ENCODE measurements around the gene PHLDB2. TPM values are rescaled to one million over a fixed set of nuclear protein-coding genes. Genes with fewer than 3 reads are reported as not detected.

The PHLDB2 gene
- total and polyA plus RNA-seq, 2 of the 8 experiments (the other 6 are each of a cell fraction or from before 2014, with no cell fraction given): 5.8 to 22.6 TPM

- H3K14ac ChIP-seq (ENCODE audit: insufficient read length): no peak overlapping the region
- H3K79me1 ChIP-seq (ENCODE audit: low read depth, low read length): no peaks in the 10 kb centered on the region
- H3K9me3 ChIP-seq (ENCODE audit: insufficient read depth in 2 of 2, low read depth in 1 of 2, low read length in 1 of 2): no peaks in the 10 kb centered on the region
- no peak overlapping the region for H4K8ac ChIP-seq (ENCODE audit: extremely low read depth, insufficient read depth, low read length)
- whole genome bisulfite sequencing, 2 experiments (ENCODE audit: extremely low coverage in 1 of 2, insufficient coverage in 1 of 2, insufficient read length in 1 of 2, insufficient replicate concordance in 2 of 2, low coverage in 1 of 2, low lambda C conversion rate in 2 of 2, missing lambda C conversion rate in 1 of 2): 52% methylated on average over 9 of the region's 9 CpGs; no CpG with 5 or more reads in 1 of the 2 experiments
- H4K5ac ChIP-seq (ENCODE audit: insufficient read length, low read depth, low read length): no peak overlapping the region
- H3K4me2 ChIP-seq (ENCODE audit: insufficient read depth in 1 of 2, low read depth in 2 of 2, low read length in 2 of 2): no peak overlapping the region
- H3K23ac ChIP-seq (ENCODE audit: insufficient read length): no peak overlapping the region
- peaks cover 14 to 35% (median 29%) of the 10 kb centered on the region in 4 experiments for H3K27me3 ChIP-seq (replicated peaks in 1 of 4; ENCODE audit: control insufficient read depth in 3 of 4, extremely low read depth in 1 of 4, insufficient read depth in 3 of 4, low read length in 3 of 4)
- no peak overlapping the region for H3K27ac ChIP-seq (ENCODE audit: low read depth, low read length)
- no peak overlapping the region for H2AFZ ChIP-seq (ENCODE audit: low read length)
- H3K4me1 ChIP-seq (replicated peaks in 1 of 4; ENCODE audit: control insufficient read depth in 3 of 4, insufficient read depth in 4 of 4, low read length in 3 of 4): peaks cover 0 to 6% (median 3%) of the 10 kb centered on the region in 4 experiments; a peak in 5 of 7 replicates
- H3K23me2 ChIP-seq (ENCODE audit: low read depth, low read length): no peaks in the 10 kb centered on the region
- no peak overlapping the region for H4K91ac ChIP-seq (replicated peaks; ENCODE audit: insufficient read length, low read length)
- H3K79me2 ChIP-seq (ENCODE audit: control insufficient read depth in 1 of 2, insufficient read depth in 2 of 2, low read length in 2 of 2): no peaks in the 10 kb centered on the region
- ChIA-PET POLR2A (ENCODE audit: partially characterized antibody) (interaction anchor here (0.6 to 1.9 kb wide), 2 partner anchors 59 to 133 kb away, joined by 3 to 5 read pairs; no protein-coding TSS in a partner anchor), CTCF (ENCODE audit: partially characterized antibody) (interaction anchor here (0.7 to 3.3 kb wide), 6 partner anchors 13 to 202 kb away, joined by 3 to 12 read pairs (median 5); no protein-coding TSS in a partner anchor)
- DNase-seq (ENCODE audit: low read depth in 1 of 2, low spot score in 2 of 2): peak in 1 of 2 experiments; percentile 38
- FAIRE-seq: peak; percentile 87
- H3K36me3 ChIP-seq (ENCODE audit: control insufficient read depth in 2 of 4, insufficient read depth in 4 of 4, low read length in 3 of 4): peaks cover 0 to 7% (median 0%) of the 10 kb centered on the region in 4 experiments; a peak in 1 of 8 replicates
- no peak overlapping the region for H2BK15ac ChIP-seq (ENCODE audit: low read length)
- H3K9ac ChIP-seq (replicated peaks in 1 of 4; ENCODE audit: extremely low read depth in 1 of 4, low read depth in 3 of 4, low read length in 3 of 4): no peak overlapping the region
- H2BK5ac ChIP-seq (ENCODE audit: low read depth, low read length): no peak overlapping the region
- no peak overlapping the region for H2BK20ac ChIP-seq (ENCODE audit: low read length)
- no peak overlapping the region for H3K4ac ChIP-seq (replicated peaks; ENCODE audit: insufficient read length, low read depth, low read length)
- H4K20me1 ChIP-seq (replicated peaks in 1 of 2; ENCODE audit: control insufficient read depth in 1 of 2, insufficient read depth in 2 of 2, low read length in 2 of 2): peaks cover 2 to 7% of the 10 kb centered on the region in 2 experiments
- H3K18ac ChIP-seq (ENCODE audit: extremely low read depth, low read length): no peak overlapping the region
- no peak overlapping the region for H2BK120ac ChIP-seq (replicated peaks; ENCODE audit: low read depth, low read length)
- H3K56ac ChIP-seq (replicated peaks; ENCODE audit: insufficient read length, low read depth, low read length): no peak overlapping the region
- no peak overlapping the region for H2BK12ac ChIP-seq (ENCODE audit: low read depth, low read length)
- H2AK5ac ChIP-seq (ENCODE audit: low read depth, low read length): no peak overlapping the region
- H3K4me3 ChIP-seq (ENCODE audit: extremely low read depth in 1 of 4, insufficient read depth in 2 of 4, low read depth in 3 of 4, low read length in 4 of 4): no peak overlapping the region
- TF ChIP-seq SIX5 (IDR thresholded peaks at IDR 0.05; ENCODE audit: low read depth, low read length) (no peak), JUND (IDR thresholded peaks at IDR 0.05; ENCODE audit: low read length) (no peak), NANOG (IDR thresholded peaks at IDR 0.05; ENCODE audit: insufficient read depth, low read depth, low read length, poor library complexity, severe bottlenecking) (peak; percentile 58), HDAC6 (IDR thresholded peaks at IDR 0.05; ENCODE audit: low read depth, low read length) (no peak), NRF1 (IDR thresholded peaks at IDR 0.05; ENCODE audit: low read depth, low read length) (no peak), ZNF274 (IDR thresholded peaks at IDR 0.05; ENCODE audit: borderline replicate concordance, extremely low read depth, low read length) (no peak), HDAC2 (IDR thresholded peaks at IDR 0.05; ENCODE audit: borderline replicate concordance in 1 of 2, low read depth in 2 of 2, low read length in 2 of 2) (no peak), PHF8 (conservative IDR thresholded peaks at IDR 0.05; ENCODE audit: low read depth, low read length) (no peak), SP4 (IDR thresholded peaks at IDR 0.05; ENCODE audit: low read length) (no peak), CHD1 (IDR thresholded peaks at IDR 0.05; ENCODE audit: low read depth, low read length) (no peak), POU5F1 (IDR thresholded peaks at IDR 0.05; ENCODE audit: low read depth, low read length) (no peak), EZH2 (IDR thresholded peaks at IDR 0.05; ENCODE audit: low read depth, low read length, severe bottlenecking) (no peak), KDM1A (IDR thresholded peaks at IDR 0.05; ENCODE audit: borderline replicate concordance, low read length) (no peak)
Measured at GRCh38 chr3:111919370-111920065, 60.5 kb downstream of the PHLDB2 start.

Measured in H1 (cell line).